Neutrophil (primary cell): Measurements from ENCODE around the gene SERPINA3.

Source experiments
- H3K27ac ChIP-seq: fragments of 200-600 bp; sonication (generic); 2 replicates; pipeline ENCODE4 v1.5.1; 2016; ENCODE audit warnings: mild to moderate bottlenecking, moderate library complexity
- H3K27me3 ChIP-seq: fragments of 200-600 bp; sonication (generic); 2 replicates; pipeline ENCODE4 v1.6.0; 2016; ENCODE audit warnings: mild to moderate bottlenecking
- H3K36me3 ChIP-seq: fragments of 200-600 bp; sonication (generic); 2 replicates; pipeline ENCODE4 v1.5.1; 2017
- H3K4me1 ChIP-seq, 2 experiments: fragments of 200-600 bp in 1 of 2; sonication (generic) in 1 of 2; 1 replicate in 1 of 2; 2 replicates in 1 of 2; pipeline versions ENCODE4 v1.5.1 to v1.6.1; 2013 to 2016; ENCODE audit warnings: low read depth in 1 of 2, low read length in 1 of 2, mild to moderate bottlenecking in 1 of 2, moderate library complexity in 1 of 2; ENCODE audit not compliant: control insufficient read depth in 1 of 2, insufficient read depth in 1 of 2
- H3K4me3 ChIP-seq, 2 experiments: fragments of 200-600 bp in 1 of 2; sonication (generic) in 1 of 2; 1 replicate in 1 of 2; 2 replicates in 1 of 2; pipeline ENCODE4 v1.5.1; 2013 to 2016; ENCODE audit warnings: low read depth in 1 of 2, low read length in 1 of 2, mild to moderate bottlenecking in 1 of 2, moderate library complexity in 1 of 2
- H3K9me3 ChIP-seq: fragments of 200-600 bp; sonication (generic); 2 replicates; pipeline ENCODE4 v1.5.1; 2016
- TF ChIP-seq, protein P1 (sequence below): fragments of 200-600 bp; sonication (generic); IDR thresholded peaks from 2 replicates; pipeline ENCODE4 v1.5.1; 2016; ENCODE audit warnings: antibody characterized with exemption

The SERPINA3 gene

DNA sequence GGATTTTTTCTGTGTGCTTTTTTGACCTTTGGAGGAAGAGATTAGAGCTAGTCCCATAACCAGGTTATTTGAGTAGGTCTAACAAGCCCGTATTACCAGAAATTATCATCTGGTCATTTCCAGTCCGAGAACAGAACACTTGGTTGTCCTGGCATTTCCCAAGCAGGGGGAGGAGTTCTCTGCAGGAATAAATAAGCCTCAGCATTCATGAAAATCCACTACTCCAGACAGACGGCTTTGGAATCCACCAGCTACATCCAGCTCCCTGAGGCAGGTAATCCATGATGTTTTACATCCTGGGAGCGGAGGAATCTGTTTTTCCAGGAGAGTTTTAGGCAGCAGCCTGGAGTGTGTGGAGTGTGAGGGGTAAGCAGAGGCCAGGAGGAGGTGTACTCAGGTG lies at the start of gene SERPINA3:
Gene SERPINA3 (plus strand): TSS at position 218 of the 400 bp plus-strand sequence. CDS start 2,051 bp downstream, outside the sequence.
- Histone ChIP-seq H3K4me1 (no peaks in the 10 kb centered on the region), H3K27me3 (no peaks in the 10 kb centered on the region), H3K36me3 (no peaks in the 10 kb centered on the region), H3K9me3 (no peaks in the 10 kb centered on the region), H3K4me3 (no peak within 1 kb of the TSS), H3K27ac (no peak within 1 kb of the TSS)
- TF ChIP-seq, protein P1, sequence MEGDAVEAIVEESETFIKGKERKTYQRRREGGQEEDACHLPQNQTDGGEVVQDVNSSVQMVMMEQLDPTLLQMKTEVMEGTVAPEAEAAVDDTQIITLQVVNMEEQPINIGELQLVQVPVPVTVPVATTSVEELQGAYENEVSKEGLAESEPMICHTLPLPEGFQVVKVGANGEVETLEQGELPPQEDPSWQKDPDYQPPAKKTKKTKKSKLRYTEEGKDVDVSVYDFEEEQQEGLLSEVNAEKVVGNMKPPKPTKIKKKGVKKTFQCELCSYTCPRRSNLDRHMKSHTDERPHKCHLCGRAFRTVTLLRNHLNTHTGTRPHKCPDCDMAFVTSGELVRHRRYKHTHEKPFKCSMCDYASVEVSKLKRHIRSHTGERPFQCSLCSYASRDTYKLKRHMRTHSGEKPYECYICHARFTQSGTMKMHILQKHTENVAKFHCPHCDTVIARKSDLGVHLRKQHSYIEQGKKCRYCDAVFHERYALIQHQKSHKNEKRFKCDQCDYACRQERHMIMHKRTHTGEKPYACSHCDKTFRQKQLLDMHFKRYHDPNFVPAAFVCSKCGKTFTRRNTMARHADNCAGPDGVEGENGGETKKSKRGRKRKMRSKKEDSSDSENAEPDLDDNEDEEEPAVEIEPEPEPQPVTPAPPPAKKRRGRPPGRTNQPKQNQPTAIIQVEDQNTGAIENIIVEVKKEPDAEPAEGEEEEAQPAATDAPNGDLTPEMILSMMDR = no peak

DNA sequence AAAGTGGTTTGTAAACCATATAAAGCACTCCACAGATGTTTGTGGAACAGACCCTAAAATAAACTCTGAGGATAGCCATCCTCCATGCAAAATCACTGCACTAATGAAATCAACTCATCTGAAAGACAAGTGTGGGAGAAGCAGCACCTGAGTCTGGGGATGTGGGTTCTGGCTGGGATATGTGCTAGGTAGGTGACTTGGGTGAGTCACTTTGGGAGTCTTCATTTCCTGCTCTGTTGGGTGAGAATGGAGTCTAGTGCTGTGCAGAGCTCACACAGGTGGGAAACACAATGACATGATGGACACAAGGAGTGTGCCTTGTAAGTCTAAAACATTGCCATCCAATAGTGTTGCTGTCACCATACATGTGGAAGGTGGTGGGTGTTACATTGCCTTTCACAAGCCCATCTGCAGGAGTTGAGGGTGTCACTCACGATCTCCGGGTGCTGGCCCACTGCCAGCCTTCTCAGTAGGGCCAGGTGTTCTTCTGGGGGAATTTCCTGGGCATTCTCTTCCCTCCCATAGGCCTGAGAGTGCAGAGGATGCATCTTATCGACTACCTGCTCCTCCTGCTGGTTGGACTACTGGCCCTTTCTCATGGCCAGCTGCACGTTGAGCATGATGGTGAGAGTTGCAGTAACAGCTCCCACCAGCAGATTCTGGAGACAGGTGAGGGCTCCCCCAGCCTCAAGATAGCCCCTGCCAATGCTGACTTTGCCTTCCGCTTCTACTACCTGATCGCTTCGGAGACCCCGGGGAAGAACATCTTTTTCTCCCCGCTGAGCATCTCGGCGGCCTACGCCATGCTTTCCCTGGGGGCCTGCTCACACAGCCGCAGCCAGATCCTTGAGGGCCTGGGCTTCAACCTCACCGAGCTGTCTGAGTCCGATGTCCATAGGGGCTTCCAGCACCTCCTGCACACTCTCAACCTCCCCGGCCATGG lies 49.0 kb upstream of the SERPINA3 start:
- no peaks in the 10 kb centered on the region for H3K9me3 ChIP-seq
- no peak overlapping the region for H3K27ac ChIP-seq
- TF ChIP-seq, protein P1 = no peak
- H3K4me3 ChIP-seq = no peak overlapping the region
- H3K36me3 ChIP-seq = no peaks in the 10 kb centered on the region
- no peaks in the 10 kb centered on the region for H3K27me3 ChIP-seq
- H3K4me1 ChIP-seq = no peaks in the 10 kb centered on the region

DNA sequence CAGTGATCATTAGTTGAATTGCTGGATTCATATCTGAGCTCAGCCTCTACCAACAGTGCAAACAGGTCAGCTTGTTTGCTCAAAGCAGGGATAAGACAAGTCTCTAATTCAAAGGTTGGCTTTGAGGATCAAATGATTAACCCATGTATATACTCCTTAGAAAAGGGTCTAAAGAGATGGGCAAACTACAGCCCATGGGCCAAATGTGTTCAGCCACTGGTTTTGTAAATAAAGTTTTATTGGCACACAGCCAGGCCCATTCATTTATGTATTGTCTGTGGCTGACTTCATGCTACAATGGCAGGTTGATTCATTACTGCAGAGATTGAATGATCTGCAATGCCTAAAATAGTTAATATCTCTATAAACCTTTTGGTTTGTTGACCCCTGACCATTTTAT lies 47.8 kb upstream of the SERPINA3 start:
- no peaks in the 10 kb centered on the region for H3K36me3 ChIP-seq
- H3K4me1 ChIP-seq = no peaks in the 10 kb centered on the region
- no peaks in the 10 kb centered on the region for H3K27me3 ChIP-seq
- no peaks in the 10 kb centered on the region for H3K9me3 ChIP-seq
- TF ChIP-seq, protein P1 = no peak
- H3K4me3 ChIP-seq = no peak overlapping the region
- no peak overlapping the region for H3K27ac ChIP-seq

DNA sequence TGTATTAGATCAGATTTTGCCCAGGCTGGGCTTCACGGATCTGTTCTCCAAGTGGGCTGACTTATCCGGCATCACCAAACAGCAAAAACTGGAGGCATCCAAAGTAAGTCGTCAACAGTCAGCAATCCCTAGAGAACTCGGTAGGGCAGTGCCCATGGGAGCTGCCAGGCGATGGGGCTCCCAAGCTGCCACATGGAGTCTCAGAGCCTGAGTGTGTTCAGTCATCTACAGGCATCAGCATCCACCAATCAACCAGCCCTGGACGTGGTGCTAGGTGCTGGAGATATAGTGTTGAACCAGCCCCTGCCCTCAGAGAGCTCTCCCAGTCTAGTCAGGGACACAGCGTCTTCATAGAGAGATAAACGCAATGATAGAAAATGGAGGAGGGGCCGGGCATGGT lies 44.0 kb upstream of the SERPINA3 start:
- H3K36me3 ChIP-seq = no peaks in the 10 kb centered on the region
- H3K4me1 ChIP-seq = no peaks in the 10 kb centered on the region
- no peaks in the 10 kb centered on the region for H3K9me3 ChIP-seq
- TF ChIP-seq, protein P1 = no peak
- no peak overlapping the region for H3K27ac ChIP-seq
- no peaks in the 10 kb centered on the region for H3K27me3 ChIP-seq
- H3K4me3 ChIP-seq = no peak overlapping the region

DNA sequence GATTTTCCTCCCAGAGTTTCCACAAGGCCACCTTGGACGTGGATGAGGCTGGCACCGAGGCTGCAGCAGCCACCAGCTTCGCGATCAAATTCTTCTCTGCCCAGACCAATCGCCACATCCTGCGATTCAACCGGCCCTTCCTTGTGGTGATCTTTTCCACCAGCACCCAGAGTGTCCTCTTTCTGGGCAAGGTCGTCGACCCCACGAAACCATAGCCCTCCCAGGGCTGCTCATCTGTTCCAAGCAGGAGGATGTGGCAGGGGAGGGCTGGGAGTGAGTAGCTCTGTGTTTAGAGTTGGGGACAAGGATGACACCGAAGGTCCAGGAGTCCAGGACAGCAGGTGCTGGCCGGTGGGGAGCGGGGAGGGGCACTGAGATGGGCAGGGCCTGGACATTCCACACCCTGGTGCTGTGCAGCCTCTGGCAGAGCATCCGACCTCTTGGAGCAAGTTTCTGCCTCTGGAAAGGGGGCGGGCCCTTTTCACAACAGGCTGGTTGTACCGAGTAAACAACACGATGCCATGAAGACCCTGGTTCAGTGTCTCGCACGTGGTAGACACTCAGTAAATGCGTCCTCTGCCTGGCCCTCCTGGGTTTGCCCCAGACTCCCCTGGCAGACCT lies 42.7 kb upstream of the SERPINA3 start:
- H3K4me1 ChIP-seq = no peaks in the 10 kb centered on the region
- TF ChIP-seq, protein P1 = no peak
- H3K27ac ChIP-seq = no peak overlapping the region
- H3K4me3 ChIP-seq = no peak overlapping the region
- no peaks in the 10 kb centered on the region for H3K27me3 ChIP-seq
- no peaks in the 10 kb centered on the region for H3K9me3 ChIP-seq
- no peaks in the 10 kb centered on the region for H3K36me3 ChIP-seq
